Lower leg skin (tissue), 4 donors: ENCODE measurements around the gene TESPA1. TPM values are rescaled to one million over a fixed set of nuclear protein-coding genes. Genes with fewer than 3 reads are reported as not detected.

Experiments
- DNase-seq, 2 donors: peaks; one replicate each; pipeline ENCODE4 v3.0.0-alpha.2; 2019; ENCODE audit warnings: low spot score in 2 of 2
- H3K4me3 ChIP-seq: fragments of 200-600 bp; sonication (generic); 2 replicates; pipeline ENCODE4 v1.5.1; 2017; ENCODE audit warnings: mild to moderate bottlenecking, low read depth; ENCODE audit not compliant: poor library complexity, severe bottlenecking
- POLR2A ChIP-seq, 2 donors: fragments of 450-650 bp; IDR thresholded peaks; one replicate each; pipeline ENCODE4 v1.6.1; 2016 to 2017; ENCODE audit warnings: antibody characterized with exemption in 2 of 2, mild to moderate bottlenecking in 1 of 2, moderate library complexity in 1 of 2
- WGBS, 2 donors: methylation state at CpG; one replicate each; pipeline ENCODE4 v1.1.5; 2018; 5-methylcytosine and 5-hydroxymethylcytosine counted together
- intact Hi-C: fragments of 100-400 bp; cut with DNase I; formaldehyde crosslinking; loops from one replicate; pipeline ENCODE4 v1.15.0; 2023; ENCODE audit warnings: low total_unique reads
- total RNA-seq, 4 donors: library from RNA; depleted of rRNA; stranded (reverse); fragments of >200 nt; gene quantifications; one replicate each; pipeline ENCODE4 v1.1.0, GENCODE V29; 2016
- TF ChIP-seq, protein P1 (sequence below), 3 donors: fragments of 450-650 bp; IDR thresholded peaks; one replicate each; pipeline ENCODE4 v1.5.1; 2016; ENCODE audit warnings: antibody characterized with exemption in 3 of 3, mild to moderate bottlenecking in 3 of 3, moderate library complexity in 2 of 3

Gene TESPA1
- total RNA-seq, 4 donors from 2014 or later: 0.68 TPM; not detected in 3

DNA sequence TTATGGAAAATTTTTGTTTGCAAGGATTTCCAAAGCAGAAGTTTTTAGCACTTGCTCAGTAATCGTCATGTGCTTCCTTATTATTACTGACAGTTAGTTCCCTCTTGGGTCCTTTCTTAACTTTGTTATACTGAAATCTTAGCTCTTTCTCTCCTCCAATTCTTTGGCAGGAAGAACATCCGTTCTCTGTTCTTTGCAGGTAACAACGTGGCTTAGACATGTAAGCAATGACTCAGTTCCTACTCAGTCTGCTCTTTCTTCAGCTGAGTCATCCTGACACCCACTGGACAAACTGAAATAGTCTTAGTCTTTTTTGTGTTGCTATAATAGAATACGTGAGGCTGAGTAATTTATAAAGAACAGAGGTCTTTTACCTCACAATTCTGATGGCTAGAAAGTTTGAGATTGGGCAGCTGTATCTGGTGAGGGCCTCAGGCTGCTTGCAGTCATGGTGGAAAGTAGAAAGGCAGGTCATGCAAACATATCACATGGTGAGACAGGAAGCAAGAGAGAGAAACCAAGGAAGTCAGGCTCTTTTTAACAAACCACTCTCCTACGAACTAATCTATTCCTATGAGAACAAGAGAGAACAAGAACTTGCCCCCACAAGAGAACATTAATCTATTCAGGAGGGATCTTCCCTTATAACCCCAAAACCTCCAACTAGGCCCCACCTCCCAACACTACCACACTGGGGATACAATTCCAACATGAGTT lies 49.2 kb downstream of the TESPA1 start:
- DNase-seq: no peak
- 34 to 35% methylated on average over 5 of the region's 5 CpGs for WGBS, 2 donors
- intact Hi-C loops: no loop called here
- no peak for TF ChIP-seq POLR2A (IDR thresholded peaks at IDR 0.05)
- TF ChIP-seq, protein P1, sequence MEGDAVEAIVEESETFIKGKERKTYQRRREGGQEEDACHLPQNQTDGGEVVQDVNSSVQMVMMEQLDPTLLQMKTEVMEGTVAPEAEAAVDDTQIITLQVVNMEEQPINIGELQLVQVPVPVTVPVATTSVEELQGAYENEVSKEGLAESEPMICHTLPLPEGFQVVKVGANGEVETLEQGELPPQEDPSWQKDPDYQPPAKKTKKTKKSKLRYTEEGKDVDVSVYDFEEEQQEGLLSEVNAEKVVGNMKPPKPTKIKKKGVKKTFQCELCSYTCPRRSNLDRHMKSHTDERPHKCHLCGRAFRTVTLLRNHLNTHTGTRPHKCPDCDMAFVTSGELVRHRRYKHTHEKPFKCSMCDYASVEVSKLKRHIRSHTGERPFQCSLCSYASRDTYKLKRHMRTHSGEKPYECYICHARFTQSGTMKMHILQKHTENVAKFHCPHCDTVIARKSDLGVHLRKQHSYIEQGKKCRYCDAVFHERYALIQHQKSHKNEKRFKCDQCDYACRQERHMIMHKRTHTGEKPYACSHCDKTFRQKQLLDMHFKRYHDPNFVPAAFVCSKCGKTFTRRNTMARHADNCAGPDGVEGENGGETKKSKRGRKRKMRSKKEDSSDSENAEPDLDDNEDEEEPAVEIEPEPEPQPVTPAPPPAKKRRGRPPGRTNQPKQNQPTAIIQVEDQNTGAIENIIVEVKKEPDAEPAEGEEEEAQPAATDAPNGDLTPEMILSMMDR (IDR thresholded peaks at IDR 0.05): no peak
- no peak overlapping the region for H3K4me3 ChIP-seq

DNA sequence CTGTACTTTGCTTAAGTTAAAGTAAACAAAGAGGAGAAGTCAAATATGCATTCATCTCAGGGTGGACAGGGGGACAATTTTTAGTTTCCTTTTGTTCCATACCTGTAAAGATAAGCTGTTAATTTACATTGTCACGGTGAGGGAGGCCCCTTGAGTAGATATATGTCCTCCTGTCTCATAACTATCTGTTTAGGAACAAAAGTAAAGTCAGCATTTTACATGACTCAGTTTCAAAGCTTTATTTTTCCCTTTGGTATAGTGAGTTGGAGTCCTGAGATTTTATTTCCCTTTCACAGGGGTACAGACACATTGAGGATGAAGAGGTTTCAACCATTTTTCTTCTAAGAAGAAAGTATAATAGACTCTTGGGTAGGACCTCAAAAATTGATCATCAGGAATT lies 50.1 kb downstream of the TESPA1 start:
- WGBS, 2 donors: 74 to 87% methylated on average over 1 of the region's 1 CpG
- DNase-seq: no peak
- no peak overlapping the region for H3K4me3 ChIP-seq
- TF ChIP-seq POLR2A (IDR thresholded peaks at IDR 0.05): no peak
- TF ChIP-seq, protein P1 (IDR thresholded peaks at IDR 0.05): no peak
- intact Hi-C loops: no loop called here

DNA sequence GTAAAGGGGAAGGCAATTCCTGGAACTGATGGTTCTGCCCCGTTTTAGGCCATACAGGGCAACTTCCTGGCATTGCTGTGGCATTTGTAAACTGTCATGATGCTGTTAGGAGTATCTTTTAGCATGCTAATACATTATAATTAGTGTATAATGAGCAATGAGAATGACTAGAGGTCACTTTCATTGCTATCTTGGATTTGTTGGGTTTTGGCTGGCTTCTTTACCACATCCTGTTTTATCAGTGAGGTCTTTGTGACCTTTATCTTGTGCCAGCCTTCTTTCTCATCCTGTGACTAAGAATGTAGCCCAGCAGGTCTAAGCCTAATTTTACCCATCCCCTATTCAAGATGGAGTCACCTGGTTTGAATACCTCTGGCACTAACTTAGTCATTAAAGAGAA lies 51.2 kb downstream of the TESPA1 start:
- intact Hi-C loops: no loop called here
- H3K4me3 ChIP-seq: no peak overlapping the region
- DNase-seq: no peak
- TF ChIP-seq, protein P1 (IDR thresholded peaks at IDR 0.05): no peak
- no peak for TF ChIP-seq POLR2A (IDR thresholded peaks at IDR 0.05)
- 44% methylated on average over 1 of the region's 1 CpG for WGBS, 2 donors

DNA sequence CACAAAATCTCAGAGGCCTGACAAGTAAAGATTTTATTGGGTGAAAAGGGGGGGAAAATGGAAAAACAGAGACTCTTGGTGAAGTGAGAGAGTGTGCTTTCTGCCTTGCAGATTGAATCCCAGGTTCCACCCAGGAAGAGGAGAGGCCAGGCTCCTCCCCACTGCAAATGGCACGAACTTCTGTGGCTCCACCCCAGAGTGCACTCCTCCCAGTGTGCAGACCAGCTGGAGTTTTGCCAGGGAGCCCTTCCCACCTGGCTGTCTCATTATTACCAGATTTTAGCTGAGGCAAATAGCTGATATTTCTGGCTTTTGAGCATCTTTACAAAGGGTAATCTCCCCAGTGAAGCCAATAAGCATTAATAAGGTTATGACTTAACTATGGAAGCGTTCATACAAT lies 51.9 kb downstream of the TESPA1 start:
- intact Hi-C loops: no loop called here
- no peak overlapping the region for H3K4me3 ChIP-seq
- TF ChIP-seq, protein P1 (IDR thresholded peaks at IDR 0.05): no peak
- no peak for TF ChIP-seq POLR2A (IDR thresholded peaks at IDR 0.05)
- WGBS, 2 donors: 46% methylated on average over 2 of the region's 2 CpGs
- no peak for DNase-seq

DNA sequence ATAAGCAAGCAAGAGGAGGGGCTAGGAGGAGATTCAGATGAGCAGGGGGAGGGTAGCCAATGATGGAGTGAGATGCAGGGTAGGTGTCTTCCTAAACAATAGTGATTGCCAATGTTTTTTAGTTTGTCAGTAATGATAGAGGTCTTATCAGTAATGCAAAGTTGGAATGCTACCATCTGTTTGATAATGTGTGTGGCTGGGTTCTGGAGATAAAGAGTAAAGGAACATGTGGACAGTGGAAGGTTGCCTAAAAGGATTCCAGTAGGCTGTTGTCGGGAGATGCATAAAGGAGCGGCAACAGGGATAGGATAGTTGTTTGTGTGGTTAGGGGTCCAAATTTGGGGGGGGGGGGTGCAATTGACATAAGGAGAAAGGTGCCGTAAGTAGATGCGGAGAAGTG lies 52.5 kb downstream of the TESPA1 start:
- no peak for TF ChIP-seq POLR2A (IDR thresholded peaks at IDR 0.05)
- TF ChIP-seq, protein P1 (IDR thresholded peaks at IDR 0.05): no peak
- no peak overlapping the region for H3K4me3 ChIP-seq
- intact Hi-C loops: no loop called here
- no peak for DNase-seq
- WGBS, 2 donors: 94 to 95% methylated on average over 4 of the region's 4 CpGs

DNA sequence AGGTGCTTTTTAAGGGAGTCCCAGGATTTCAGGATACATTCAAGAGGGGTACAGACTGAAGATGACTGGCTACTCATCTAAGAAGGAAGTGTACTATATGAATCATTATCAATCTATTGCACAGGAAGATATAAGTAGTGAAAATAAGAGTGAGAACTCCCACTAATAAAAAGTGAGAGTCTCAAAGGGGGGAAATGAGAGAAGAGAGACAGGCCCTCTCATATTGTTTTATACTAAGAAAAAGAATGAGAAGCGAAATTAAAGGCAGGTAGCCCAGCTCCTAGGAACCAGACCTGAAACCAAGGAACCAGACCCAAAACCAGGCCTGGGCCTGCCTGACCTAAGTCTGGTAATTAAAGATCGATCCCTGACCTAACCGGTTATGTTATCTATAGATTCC lies 54.6 kb downstream of the TESPA1 start:
- TF ChIP-seq, protein P1 (IDR thresholded peaks at IDR 0.05): no peak
- no peak for TF ChIP-seq POLR2A (IDR thresholded peaks at IDR 0.05)
- 63 to 84% methylated on average over 3 of the region's 3 CpGs for whole genome bisulfite sequencing, 2 donors
- no peak for DNase-seq
- intact Hi-C loops: no loop called here
- no peak overlapping the region for H3K4me3 ChIP-seq
